ENCODE results near the gene KIAA0513. TPM values are rescaled to one million over a fixed set of nuclear protein-coding genes. Genes with fewer than 3 reads are reported as not detected.

Gene KIAA0513
- total RNA-seq, 1 experiment from 2014 or later, result 6.6 TPM

GRCh38 chr16:85125570-85126393 is 98.2 kb downstream of the KIAA0513 start:
- ChIA-PET CTCF (interaction anchor here (0.7 to 4.3 kb wide), 2 partner anchors 11 to 85 kb away, joined by 3 to 33 read pairs; no protein-coding TSS in a partner anchor), RAD21 (ENCODE audit: low non-redundant PET in 1 of 2, low total read pairs in 2 of 2, uncharacterized antibody in 2 of 2, unreplicated experiment in 2 of 2) (interaction anchor here in 1 of 2 experiments (1.1 kb wide), 1 partner anchor 11 kb away, joined by 4 read pairs; no protein-coding TSS in a partner anchor), POLR2A (no interaction called here)
- no peaks in the 10 kb centered on the region for H3K9me2 ChIP-seq (ENCODE audit: insufficient read depth)
- no peaks in the 10 kb centered on the region for H4K20me1 ChIP-seq (ENCODE audit: insufficient read depth)
- H3K27me3 ChIP-seq (ENCODE audit: insufficient read depth, low read length), result no peaks in the 10 kb centered on the region
- DNase-seq (ENCODE audit: low read depth, low spot score), result no peak
- H2AFZ ChIP-seq (ENCODE audit: low read depth, low read length, poor library complexity, severe bottlenecking), result no peak overlapping the region
- H3K4me2 ChIP-seq (ENCODE audit: low read length), result no peak overlapping the region
- no peaks in the 10 kb centered on the region for H3K36me3 ChIP-seq (ENCODE audit: control insufficient read depth in 1 of 2, insufficient read depth in 2 of 2, low read length in 2 of 2)
- no peaks in the 10 kb centered on the region for H3K9me3 ChIP-seq (ENCODE audit: control insufficient read depth in 1 of 2, insufficient read depth in 1 of 2, low read depth in 1 of 2, low read length in 2 of 2)
- TF ChIP-seq ELF1 (IDR thresholded peaks at IDR 0.05; ENCODE audit: borderline replicate concordance, low read depth) (no peak), ZFX (IDR thresholded peaks at IDR 0.05) (peak; percentile 30; the same call in 1 of the 2 replicates), POLR2A (IDR thresholded peaks at IDR 0.05; ENCODE audit: borderline replicate concordance, extremely low read depth, insufficient read depth, insufficient read length) (no peak), FOSL1 (IDR thresholded peaks at IDR 0.05; ENCODE audit: low read depth) (no peak), REST (IDR thresholded peaks at IDR 0.05; ENCODE audit: low read depth) (no peak), EZH2 (IDR thresholded peaks at IDR 0.05) (no peak), YY1 (IDR thresholded peaks at IDR 0.05; ENCODE audit: extremely low read depth, insufficient replicate concordance, low read depth, low read length) (no peak)
- BruUV-seq (replicated peaks), result no TSS peak
- H3K27ac ChIP-seq (ENCODE audit: low read depth, low read length), result no peak overlapping the region
- H3K9ac ChIP-seq (ENCODE audit: low read length), result no peak overlapping the region
- H3K4me3 ChIP-seq (replicated peaks in 1 of 2; ENCODE audit: low read depth in 1 of 2, low read length in 2 of 2), result no peak overlapping the region
- no peak for ATAC-seq
- peaks cover 17 to 35% of the 10 kb centered on the region in 2 experiments for H3K4me1 ChIP-seq (ENCODE audit: control insufficient read depth in 1 of 2, insufficient read depth in 2 of 2, low read length in 2 of 2)
- H3K79me2 ChIP-seq (ENCODE audit: insufficient read depth, low read length), result no peaks in the 10 kb centered on the region
- intact Hi-C loops (cut with micrococcal nuclease), result no loop called here
